Stimulated activated CD4-positive, alpha-beta T cell treated with anti-CD3 and anti-CD28 coated beads, Interleukin-4, amount 100 ng/mL, for 48 hours (primary cell): ENCODE measurements around the gene PLG.
A peak's percentile ranks its signal among the peaks of the same experiment; 100 is the strongest.
"Not testable (repeated sequence)": the region's sequence is repeated elsewhere in the genome, so short reads cannot be mapped to it uniquely, and the experiment has no call there.

Source experiments
- DNase-seq, 2 donors: peaks; one replicate each; pipeline ENCODE4 v3.0.0-alpha.2; 2020; ENCODE audit warnings: low read depth in 2 of 2

PLG gene

GRCh38 chr6:160701918-160702680, at the start of gene PLG:
TSS of gene PLG (plus strand) at chr6:160702244. CDS start at chr6:160702305, 61 bp downstream.
- not testable (repeated sequence) for DNase-seq

GRCh38 chr6:160659562-160659961, 42.5 kb upstream of the PLG start:
- no peak for DNase-seq

GRCh38 chr6:160661216-160661615, 40.8 kb upstream of the PLG start:
- DNase-seq, result no peak

GRCh38 chr6:160662429-160662828, 39.6 kb upstream of the PLG start:
- DNase-seq, result no peak

GRCh38 chr6:160662842-160663241, 39.2 kb upstream of the PLG start:
- no peak for DNase-seq

GRCh38 chr6:160664198-160664597, 37.8 kb upstream of the PLG start, which contains the start of gene LPA:
TSS of gene LPA (minus strand) at chr6:160664275. CDS start at chr6:160664214, 61 bp downstream.
- DNase-seq, result not testable (repeated sequence)

GRCh38 chr6:160667639-160668481, 34.2 kb upstream of the PLG start:
- peak; percentile 15 to 16 for DNase-seq

- no peak for DNase-seq
Observed at GRCh38 chr6:160668589-160668988, 33.5 kb upstream of the PLG start.

GRCh38 chr6:160676418-160676817, 25.6 kb upstream of the PLG start:
- not testable (repeated sequence) for DNase-seq

- no peak for DNase-seq
Observed at GRCh38 chr6:160678230-160678629, 23.8 kb upstream of the PLG start.

GRCh38 chr6:160678744-160679401, 23.2 kb upstream of the PLG start:
- no peak for DNase-seq

GRCh38 chr6:160679402-160679769, 22.7 kb upstream of the PLG start:
- DNase-seq, result no peak

GRCh38 chr6:160685101-160685761, 16.8 kb upstream of the PLG start:
- not testable (repeated sequence) for DNase-seq

- no peak for DNase-seq
Observed at GRCh38 chr6:160685762-160686450, 16.1 kb upstream of the PLG start.

GRCh38 chr6:160690458-160690857, 11.6 kb upstream of the PLG start:
- DNase-seq, result no peak

GRCh38 chr6:160691617-160692016, 10.4 kb upstream of the PLG start:
- DNase-seq, result no peak

- DNase-seq, result no peak
Observed at GRCh38 chr6:160692369-160692959, 9.6 kb upstream of the PLG start.

GRCh38 chr6:160695025-160695424, 7.0 kb upstream of the PLG start:
- not testable (repeated sequence) for DNase-seq

- not testable (repeated sequence) for DNase-seq
Observed at GRCh38 chr6:160695622-160696021, 6.4 kb upstream of the PLG start.

GRCh38 chr6:160696884-160697283, 5.2 kb upstream of the PLG start:
- not testable (repeated sequence) for DNase-seq

- no peak for DNase-seq
Observed at GRCh38 chr6:160697826-160698225, 4.2 kb upstream of the PLG start.
